ENCODE data around the gene LRRC71.

Gene LRRC71

DNA sequence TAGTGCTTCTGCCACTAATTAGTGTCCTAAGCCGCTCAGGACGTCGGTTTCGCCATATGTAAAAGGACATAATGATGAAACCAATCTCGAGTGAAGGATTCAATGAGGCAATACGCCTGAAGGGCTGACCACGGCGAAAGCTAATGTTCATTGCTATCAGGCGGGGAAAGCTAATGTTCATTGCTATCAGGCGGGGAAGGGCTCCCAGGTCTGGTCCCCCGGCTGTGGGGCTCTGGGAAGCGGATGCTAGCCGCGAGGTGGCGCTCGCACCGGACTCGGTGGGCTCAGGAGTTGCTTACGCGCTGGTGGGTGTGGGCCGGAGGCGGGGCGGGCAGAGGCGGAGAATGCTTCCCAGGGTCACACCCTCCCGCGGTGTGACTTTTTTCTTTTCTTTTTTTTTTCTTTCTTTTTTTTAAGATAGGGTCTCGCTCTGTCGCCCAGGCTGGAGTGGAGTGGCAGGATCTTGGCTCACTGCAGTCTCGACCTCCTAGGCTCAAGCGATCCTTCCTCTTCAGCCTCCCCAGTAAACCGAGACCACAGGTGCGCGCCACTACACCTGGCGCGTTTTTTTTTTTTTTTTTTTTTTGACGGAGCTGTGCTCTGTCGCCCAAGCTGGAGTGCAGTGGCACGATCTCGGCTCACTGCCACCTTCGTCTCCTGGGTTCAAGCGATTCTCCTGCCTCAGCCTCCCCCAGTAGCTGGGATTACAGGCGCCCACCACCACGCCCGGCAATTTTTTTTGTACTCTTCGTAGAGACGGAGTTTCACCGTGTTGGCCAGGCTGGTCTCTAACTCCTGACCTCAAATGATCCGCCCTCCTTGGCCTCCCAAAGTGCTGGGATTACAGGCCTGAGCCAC, 28.0 kb upstream of the LRRC71 start:
- DNase-seq (ENCODE audit: low spot score) = peak; percentile 76

DNA sequence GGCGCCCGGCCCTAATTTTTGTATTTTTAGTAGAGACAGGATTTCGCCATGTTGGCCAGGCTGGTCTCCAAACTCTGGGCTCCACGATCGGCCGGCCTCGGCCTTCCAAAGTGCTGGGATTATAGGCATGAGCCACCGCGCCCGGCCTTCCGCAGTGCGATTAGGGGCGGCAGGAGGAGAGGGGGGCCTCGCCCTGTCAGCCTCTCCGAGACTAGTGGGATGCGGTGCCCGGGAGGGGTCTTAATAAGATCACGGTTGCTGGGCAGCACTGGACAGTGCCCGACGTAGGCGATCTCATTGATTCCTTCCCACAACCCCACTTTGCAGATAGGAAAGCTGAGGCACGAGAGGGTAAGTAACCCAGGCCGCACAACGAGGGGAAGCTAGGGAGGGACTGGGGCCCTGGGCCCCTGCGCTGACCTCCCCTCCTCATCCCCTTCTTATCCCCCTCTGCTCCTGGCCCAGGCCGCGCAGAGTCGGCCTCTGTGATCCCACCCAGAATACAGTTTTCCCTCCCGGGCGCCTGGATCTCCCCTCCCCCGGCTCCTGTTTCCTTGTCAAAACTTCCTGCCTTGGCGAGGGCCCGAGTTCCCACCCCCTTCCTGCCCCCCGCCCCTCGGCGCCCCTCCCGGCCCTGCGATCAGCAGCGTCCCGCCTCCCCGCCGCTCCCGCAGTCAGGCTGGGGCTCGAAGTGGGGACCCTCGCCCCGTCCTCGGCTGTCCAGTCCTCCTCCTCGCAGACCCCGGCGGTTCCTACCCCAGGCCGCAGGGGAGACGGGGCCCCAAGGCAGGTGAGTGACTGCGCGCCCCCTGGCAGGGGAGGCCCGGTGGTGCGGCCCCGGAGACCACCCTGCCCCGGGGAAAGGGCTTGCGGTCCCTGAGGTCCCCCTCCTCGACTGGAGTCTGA, 27.1 kb upstream of the LRRC71 start, which contains the start of gene PEAR1:
PEAR1 (plus strand) TSS at position 671 of the 906 bp plus-strand sequence. CDS start 10,209 bp downstream, outside the sequence.
- DNase-seq (ENCODE audit: low spot score) = no peak

DNA sequence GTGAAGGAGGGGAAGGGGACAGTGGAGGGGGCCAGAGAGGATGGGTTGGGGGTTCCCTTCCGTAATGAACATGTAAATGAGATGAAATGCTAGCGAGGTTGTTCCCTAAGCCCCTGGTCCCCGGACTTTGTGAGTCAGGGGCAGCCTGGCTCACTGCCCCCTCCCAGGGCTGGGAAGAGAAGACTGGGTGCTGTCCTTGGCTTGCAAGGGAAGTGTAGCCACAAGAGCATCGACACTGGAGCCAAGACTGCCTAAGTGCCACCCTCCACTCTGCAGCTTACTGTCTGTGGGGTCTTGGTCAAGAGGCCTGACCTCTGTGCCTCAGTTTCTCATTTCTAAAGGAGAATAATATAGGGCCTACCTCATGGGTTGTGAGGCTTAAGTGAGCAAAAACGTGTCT, 26.4 kb upstream of the LRRC71 start:
- DNase-seq (ENCODE audit: low spot score) = no peak

DNA sequence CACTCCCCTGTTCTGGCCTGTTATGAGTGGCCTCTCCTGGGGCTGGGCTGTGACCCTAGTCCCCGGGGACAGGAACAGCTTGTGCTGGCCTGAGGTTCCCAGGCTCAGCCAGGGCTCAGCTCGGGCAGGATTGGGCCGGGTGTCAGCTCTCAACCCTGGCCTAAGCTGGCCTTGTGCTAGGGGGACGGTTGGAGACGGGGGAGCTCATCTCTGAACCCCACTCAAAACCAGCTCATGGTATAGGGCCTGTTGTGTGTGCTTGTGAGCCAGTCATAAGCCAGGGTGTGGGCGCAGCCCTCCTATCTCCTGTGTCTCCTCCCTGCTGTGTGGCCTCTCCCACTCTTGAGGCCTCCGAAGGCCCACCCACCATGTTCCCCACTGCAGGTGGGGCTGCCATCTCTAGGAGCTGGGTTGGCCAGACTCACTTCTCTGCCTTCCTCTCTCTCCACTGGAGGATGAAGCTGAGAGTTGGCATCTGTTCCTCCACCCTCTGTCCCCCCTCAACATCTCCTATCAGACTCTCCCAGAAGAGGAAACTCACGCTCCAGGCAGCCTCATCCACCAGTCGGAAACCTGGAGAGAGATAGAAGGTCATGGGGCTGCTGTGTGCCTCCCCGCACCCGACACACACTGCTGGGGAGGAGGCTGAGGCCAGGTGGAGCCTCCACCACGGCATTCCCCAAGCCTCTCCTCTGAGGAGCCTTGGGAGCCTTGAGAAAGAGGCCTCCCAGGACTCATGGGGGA, 25.5 kb upstream of the LRRC71 start:
- no peak for DNase-seq (ENCODE audit: low spot score)

DNA sequence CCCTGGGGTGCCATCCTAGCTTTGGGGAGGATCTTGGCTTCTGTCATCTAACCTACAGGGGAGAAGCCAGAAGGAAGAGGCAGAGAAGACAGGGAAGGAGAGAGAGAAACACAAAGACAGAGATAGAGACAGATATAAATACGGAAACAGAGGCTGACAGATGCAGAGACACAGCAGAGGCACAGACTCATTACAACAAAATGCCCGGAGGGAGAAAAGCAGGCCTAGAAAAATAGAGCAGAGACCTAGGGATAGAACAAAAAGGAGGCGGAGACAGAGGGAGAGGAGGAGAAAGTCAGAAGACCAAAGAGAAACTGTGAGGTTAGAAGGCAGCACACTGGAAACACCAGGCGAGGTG, 25.0 kb upstream of the LRRC71 start:
- no peak for DNase-seq (ENCODE audit: low spot score)

DNA sequence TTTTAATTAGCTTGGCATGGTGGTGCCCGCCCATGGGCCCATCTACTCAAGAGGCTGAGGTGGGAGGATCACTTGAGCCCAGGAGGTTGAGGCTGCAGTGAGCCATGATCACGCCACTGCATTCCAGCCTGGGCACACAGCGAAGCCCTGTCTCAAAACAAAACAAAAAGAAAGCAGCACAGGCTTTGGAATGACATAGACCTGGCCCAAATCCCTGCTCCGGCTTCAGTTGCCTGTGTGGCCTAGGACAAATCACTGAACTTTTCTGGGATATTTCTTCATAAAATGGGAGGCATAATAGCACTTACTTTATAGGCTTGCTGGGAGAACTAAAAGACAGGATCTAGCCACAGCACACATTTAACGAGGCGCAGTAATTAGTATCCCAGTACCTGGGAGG, 24.5 kb upstream of the LRRC71 start:
- DNase-seq (ENCODE audit: low spot score) = no peak

DNA sequence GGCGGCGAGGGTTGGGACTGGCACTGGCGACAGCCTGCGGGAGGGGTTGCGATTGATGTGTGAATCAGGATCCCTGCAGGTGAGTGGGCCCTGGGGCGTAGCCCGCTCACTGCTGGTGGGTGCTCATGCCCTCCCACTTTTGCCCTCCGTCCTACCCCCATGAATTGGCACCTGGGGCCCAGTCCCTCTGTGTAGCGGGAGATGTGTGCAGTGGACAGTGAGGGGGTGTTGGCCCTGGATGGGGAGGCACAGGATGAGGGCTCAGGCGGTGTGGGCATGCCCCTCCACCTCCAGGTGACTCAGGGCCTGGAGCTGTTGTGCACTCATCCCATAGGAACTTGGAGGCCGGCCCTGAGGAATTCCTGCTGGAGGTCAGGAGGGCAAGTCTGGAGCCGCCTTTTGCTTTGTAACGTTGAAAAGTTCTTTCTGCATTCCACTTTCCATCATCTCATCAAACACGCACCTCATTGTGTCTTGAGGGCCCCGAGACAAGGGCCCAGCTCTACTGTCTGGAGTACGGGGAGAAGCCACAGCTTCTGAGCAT, 23.9 kb upstream of the LRRC71 start:
- peak; percentile 77 for DNase-seq (ENCODE audit: low spot score)

DNA sequence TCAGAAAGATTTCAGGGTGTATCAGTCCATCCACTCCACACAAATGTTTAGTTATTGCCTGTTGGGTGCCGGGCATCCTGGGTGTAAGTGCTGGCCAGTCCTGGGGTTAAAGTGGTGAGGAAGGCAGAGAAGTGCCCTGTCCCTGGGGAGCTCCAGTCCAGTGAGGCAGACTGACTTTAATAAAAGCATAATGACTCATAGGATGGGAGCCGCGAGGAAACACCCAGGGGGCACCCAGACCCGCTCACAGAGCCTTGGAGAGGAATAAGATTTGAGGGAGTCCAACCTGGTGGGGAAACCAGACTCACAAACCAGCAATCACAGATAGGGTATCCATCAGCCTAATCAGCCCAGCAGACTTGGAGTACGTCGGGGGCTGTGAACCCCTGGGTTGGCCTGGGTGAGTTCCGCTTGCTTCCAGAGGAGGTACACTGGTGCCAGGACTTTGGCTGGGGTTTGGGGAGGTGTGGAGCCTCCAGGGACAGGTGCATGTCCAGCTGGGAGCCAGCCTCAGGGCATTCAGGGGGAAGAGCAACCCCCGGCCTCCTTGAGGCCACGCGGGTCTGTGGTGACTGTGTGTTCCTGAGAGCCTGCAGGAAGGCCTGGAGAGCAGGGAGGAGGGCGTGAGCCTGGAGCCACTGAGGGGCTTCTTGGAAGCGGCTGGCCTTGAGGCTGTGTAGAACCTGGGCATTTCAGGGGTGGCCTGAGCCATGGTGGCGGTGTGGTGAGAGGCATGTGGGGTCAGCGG, 23.2 kb upstream of the LRRC71 start:
- DNase-seq (ENCODE audit: low spot score) = peak; percentile 50

DNA sequence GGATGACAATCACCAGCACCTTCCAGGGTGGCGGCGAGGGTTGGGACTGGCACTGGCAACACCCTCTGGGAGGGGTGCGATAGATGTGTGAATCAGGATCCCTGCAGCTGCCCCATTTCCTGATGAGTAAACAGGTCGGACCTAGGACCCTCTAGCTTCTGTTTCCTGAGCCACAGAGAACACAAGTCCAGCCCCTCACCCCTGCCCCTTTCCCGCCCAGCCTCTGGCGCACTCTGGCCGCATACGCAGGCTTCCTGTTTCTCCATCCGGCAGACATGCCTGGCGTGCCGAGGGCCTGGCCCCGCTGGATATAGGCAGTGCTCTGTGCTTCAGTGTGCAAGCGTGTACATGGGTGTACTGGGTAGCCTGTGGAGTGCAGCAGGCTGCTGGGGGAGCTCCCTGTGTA, 22.3 kb upstream of the LRRC71 start:
- DNase-seq (ENCODE audit: low spot score) = no peak

DNA sequence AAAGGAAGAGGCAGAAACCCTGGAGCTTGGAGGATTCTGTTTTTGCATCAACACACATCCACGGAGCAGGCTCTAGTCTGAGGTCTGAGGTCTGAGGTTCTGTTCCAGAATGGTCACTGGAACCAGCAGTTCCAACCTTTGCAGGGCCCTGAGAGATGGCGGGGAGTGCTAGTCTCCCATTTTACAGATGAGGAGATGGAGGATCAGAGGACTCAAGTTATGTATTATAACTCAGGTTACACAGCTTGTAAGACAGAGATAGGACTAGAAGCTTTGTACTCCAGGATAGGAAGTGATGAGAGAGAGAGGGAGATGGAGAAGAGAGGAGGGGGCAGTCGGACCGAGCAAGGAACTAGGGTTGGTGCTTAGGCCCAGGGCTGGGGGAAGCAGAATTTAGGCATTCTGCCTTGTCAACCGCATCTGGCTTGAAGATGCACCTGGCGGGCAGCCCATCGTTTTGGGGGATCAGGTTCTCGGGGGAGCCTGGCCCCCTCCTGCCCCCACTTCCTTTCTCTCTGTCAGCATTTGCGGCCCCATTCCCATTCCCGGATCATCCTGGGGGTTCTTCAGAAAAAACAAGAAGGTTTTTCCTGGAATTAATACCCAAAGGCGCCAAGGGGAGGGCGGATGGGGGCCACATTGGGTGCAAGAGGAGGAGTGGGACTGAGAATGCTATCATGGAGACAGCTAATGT, 21.3 kb upstream of the LRRC71 start:
- DNase-seq (ENCODE audit: low spot score) = no peak

DNA sequence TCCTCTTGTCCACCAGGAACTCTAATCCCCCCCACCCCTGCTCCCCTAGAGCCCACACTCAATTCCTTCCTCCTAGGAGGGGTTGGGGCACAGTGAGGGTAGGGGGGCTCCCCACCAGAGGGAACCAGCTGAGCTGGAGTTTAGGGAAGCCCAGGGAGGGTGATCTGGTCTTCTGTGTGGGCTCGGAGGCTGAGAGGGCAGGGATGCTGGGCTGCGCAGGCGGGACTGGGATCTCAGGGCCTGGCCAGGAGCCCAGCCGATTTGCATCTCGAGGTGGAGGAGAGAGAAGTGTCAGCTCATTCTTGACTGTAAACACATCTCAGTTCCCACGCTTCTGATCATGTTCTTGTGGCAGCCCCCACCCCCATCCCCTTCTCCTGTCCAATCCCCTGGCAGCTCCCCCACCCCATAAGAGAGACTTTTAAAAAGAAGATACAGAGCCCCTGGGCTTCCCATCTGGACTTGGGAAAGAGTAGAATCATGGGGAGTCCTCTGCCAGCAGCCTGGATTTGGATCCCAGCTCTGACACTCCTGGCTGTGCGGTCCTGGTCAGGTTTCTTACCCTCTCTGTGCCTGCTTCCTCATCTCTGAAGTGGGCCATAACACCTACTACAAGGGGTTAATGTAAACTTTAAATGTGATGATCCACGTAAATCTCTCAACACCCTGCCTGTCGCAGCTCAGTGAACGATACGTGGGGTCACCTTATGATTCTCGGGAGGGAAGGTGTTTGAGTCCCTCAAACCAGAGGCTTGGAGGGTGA, 20.3 kb upstream of the LRRC71 start:
- DNase-seq (ENCODE audit: low spot score) = no peak

DNA sequence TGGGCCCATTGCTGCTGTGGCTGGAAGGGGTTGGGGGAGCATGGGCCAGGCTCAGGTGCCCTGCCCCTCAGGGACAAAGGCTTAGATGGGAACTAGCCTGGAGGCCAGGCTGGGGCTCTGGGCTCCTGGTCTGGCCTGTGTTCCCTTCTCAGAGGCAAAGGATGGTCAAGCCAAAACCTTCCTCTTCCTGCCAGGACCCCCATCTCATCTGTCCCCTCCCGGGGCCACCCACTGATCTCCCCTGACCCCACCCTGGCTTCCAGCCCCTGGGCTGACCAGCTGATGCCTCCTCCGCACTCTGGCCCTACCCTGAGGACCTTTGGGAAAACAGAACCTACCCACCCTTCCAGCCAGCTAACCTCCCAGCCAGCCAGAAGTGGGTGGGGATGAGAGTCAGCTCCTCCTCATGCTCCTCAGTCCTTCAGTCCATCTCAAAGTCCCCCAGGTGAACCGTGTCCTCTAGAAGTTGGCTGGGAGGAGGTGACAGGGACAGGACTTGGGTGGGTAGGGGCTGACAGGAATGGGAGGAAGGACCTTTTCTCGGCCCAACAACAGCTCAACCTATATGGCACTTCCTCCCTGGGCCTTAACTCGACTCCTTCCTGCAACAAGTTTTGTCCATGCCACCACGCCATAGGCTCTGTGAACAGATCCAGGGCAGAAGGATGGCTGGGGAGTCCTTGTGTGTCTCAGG, 19.4 kb upstream of the LRRC71 start:
- DNase-seq (ENCODE audit: low spot score) = no peak

DNA sequence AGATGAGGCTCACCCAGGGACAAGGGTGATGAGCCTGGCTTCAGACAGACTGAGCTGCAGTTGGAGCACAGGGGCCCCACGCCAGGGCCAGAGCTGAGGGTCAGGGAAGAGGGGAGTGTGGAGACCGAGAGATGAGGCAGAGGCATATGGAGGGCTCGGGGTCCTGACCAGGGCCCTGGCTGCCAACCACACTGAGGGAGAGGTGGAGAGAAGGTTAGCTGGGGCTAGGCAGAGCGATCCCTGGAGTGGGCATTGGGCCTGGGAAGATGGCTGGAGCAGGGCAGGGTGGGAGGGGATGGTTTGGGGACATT, 18.9 kb upstream of the LRRC71 start:
- no peak for DNase-seq (ENCODE audit: low spot score)

DNA sequence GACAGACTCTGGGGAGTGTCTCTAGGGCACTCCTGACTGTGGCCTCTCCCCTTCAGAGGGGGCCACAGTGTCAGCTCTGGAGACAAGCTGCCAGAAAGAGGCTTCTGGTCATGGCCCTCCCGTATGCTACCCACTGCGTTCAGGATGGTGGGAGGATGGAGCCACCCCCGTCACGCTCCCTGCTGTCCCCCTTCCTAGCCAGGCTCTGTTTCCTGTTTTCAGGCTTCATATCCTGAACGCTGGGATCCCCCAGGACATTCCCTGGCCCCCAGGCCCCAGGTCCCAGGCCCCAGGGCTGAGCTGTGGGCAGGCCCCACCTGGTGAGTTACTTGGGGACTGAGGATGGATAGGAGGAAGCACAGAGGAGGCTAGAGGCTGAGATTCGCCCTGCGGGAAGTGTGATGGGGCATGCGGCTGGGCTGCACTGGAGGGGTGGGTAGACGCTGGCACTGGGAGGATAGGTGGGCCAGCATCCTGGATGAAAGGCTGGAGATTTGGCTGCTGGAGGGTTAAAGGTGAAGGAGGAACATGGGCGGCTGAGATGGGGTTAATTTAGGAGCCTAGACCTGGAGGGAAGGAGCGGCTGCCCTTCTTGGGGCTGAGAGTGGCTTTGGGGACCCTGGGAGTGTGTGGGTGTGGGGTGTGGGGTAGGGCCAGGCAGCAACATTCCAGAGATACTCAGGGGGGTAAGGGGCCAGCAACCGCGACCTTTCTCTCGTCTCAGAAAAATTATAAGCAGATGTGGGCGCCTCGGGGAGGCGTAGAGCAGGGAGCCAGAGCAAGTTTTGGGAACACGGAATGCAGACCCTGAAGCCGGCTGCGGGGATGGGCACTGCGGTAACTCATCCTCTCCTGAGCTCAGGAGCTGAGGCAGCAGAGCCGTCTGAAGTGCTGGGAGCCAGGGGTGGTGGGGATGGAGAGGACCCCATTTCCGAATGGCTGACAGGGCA, 18.2 kb upstream of the LRRC71 start:
- no peak for DNase-seq (ENCODE audit: low spot score)

DNA sequence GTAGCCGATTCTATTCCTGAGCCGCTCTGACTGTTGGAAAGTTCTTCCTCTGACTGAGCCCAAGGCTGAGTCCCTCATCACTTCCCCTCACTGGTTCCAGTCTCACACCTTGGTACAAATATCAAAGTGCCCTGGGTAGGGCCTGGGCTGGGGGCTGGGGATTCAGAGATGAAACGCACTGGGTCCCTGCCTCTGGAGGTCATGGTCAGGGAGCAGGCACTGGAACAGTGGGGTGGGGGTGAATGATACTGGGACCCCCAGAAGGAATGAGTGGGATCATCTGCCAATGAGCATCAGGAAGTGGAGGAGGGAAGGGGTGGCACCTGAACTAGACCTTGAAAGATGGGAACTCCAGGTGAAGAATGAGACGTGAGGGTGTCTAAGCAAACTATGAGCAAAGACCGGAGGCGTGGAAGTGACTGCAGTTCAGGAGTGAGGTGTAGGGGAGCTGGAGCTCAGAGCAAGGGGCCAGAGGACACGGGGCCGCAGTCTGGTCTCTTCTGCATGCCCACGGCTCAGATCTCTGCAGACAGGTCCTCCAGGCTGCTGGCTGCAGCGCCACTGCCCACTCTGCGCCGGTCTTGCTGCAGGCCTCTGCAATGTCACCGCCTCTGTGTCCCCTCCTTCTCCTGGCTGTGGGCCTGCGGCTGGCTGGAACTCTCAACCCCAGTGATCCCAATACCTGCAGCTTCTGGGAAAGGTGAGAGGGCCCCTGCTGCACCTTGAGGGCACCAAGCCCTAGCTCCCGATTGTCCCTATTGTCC, 16.9 kb upstream of the LRRC71 start:
- no peak for DNase-seq (ENCODE audit: low spot score)

DNA sequence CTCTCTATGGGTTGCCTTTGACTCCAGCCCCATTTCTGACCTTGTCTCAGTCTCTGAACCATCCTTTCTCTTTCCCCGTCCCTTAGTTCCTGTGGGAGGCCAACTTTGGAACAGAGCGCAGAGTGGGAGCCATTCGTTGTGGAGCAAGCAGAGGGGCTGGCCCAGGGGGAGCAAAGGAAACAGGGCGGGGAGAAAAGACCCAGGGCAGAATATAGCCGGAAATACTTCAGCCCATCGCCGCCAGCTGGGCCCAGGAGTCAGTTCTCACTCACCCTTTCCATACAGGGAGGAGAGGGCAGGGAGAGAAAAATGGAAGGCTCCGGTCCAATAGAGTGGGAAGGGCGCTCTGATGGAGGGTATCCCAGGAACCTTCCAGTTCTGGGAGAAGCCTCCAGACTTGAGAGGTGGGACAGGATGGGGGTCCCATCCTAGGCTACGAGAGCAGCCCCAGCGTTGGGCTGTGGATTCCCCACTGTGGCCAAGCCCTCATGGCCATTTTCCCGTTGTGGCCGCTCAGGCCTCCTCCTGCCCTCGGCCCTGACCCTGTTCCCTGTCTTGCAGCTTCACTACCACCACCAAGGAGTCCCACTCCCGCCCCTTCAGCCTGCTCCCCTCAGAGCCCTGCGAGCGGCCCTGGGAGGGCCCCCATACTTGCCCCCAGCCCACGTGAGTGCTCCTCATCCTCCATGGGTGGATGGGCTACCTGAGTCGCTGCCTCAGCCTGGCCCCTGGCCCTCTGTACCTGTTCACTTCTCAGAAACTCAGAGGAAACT, 16.1 kb upstream of the LRRC71 start:
- DNase-seq (ENCODE audit: low spot score) = no peak

DNA sequence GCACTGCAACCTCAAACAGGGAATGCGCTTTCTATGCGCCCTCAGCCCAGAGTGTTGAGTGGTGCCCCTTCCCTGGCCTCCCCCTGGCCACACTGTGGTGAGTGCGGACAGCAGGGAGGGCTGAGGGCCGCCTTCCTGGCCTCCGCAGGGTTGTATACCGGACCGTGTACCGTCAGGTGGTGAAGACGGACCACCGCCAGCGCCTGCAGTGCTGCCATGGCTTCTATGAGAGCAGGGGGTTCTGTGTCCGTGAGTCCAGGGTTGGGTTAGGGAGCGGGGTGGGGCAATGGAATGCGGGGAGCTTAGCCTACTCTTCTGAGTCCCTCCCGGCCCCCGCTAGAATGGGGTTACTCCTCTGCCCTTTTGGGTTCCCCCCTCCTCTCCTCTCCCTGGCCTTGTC, 15.3 kb upstream of the LRRC71 start:
- no peak for DNase-seq (ENCODE audit: low spot score)
